GM10266 (cell line): Measurements from ENCODE around the gene BICRA.

Source experiments
- DNase-seq: peaks from one replicate; pipeline ENCODE4 v3.0.0; 2012; ENCODE audit errors: extremely low spot score
- CTCF ChIP-seq: IDR thresholded peaks from 2 replicates; pipeline ENCODE4 v1.5.1; 2012; ENCODE audit warnings: mild to moderate bottlenecking, low read depth; ENCODE audit not compliant: control insufficient read depth, insufficient read depth; ENCODE audit errors: missing control alignments

BICRA gene

GRCh38 chr19:47608969-47609905 lies at the start of gene BICRA:
BICRA (plus strand) TSS chr19:47609134; CDS start chr19:47673575, 64,441 bp downstream.
- TF ChIP-seq CTCF = no peak
- peak; percentile 91 for DNase-seq

GRCh38 chr19:47560999-47561398 lies 47.9 kb upstream of the BICRA start:
- TF ChIP-seq CTCF = no peak
- no peak for DNase-seq

DNA sequence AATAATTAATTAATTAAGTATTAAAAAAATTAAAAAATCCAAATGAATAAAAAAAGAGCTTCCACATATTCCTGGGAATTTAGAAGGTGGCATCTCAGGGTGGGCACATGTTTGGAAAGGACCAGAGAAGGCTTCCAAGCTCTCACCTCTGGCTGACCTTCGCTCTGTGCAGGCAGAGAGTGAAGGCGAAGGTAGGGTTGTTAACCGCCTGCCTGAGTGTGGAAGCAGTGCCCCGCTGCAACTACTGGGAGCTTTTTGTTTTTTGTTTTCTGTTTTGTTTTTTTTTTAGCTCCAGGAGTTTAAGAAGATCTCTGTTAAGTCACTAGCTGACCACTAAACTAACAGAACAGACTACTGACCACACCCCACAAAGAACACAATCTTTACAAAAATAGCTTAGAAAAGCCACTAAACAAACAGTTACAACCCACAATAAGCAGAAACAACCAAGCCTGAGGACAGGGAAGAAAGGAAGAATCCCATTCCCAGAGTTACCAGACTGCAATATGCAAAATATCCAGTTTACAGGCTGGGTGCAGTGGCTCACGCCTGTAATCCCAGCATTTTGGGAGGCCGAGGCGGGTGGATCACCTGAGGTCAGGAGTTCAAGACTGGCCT lies 47.4 kb upstream of the BICRA start:
- no peak for TF ChIP-seq CTCF
- DNase-seq = no peak

GRCh38 chr19:47564081-47564480 lies 44.9 kb upstream of the BICRA start:
- DNase-seq = no peak
- no peak for TF ChIP-seq CTCF

DNA sequence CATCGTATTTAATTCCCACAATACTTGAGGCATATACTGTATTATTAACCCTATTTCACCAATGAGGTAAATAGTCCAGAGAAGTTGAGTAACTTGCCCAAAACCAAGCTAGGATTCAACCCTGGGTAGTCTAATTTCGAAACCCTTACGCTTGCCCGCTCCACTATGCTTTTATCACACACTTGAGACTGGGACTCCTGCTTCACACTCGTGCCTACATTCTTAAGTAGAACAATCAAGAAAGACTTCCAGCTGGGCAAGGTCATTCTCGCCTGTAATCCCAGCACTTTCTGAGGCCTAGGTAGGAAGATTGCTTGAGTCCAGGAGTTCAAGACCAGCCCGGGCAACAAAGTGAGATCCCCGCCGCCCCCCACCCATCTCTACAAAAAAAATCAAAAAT lies 39.6 kb upstream of the BICRA start:
- no peak for TF ChIP-seq CTCF
- DNase-seq = no peak

DNA sequence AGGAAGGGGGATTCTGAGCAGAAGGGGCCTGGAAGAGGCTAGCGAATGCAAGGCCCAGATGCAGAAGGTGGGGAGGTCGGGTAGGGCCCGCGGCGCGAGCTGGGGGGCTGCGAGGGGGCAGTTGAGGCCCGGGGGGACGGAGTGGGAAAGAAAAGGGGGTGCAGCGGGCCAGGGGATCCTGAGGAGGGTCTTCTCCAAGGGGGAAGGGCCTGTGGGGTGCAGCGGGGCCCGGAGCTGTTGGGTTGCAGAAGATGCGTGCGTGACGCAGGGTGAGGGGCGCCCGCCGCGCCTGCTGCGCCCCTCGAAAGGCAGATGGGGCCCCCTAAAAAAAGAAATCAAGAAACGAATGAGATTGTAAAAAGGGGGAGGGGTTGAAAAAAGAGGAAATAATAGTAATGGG lies 36.3 kb upstream of the BICRA start:
- DNase-seq = no peak
- no peak for TF ChIP-seq CTCF

GRCh38 chr19:47573071-47574026 lies 35.6 kb upstream of the BICRA start, which contains the start of gene ZNF541:
ZNF541 (minus strand) TSS chr19:47573148; CDS start chr19:47555856, 17,292 bp downstream.
- TF ChIP-seq CTCF = no peak
- DNase-seq = no peak
